PFSK-1 (cell line): Measurements from ENCODE around the gene C18orf63.

Experiments used
- FOXP2 ChIP-seq: optimal IDR thresholded peaks from 2 replicates; pipeline ENCODE3; 2011; ENCODE audit warnings: borderline replicate concordance, control low read depth, inconsistent platforms; ENCODE audit not compliant: insufficient read depth; ENCODE audit errors: extremely low read length, extremely low read depth
- POLR2AphosphoS5 ChIP-seq: IDR thresholded peaks from 2 replicates; pipeline ENCODE4 v1.6.1; 2012; ENCODE audit warnings: low read depth, mild to moderate bottlenecking, control low read depth, low read length, moderate library complexity
- SIN3A ChIP-seq: IDR thresholded peaks from 2 replicates; pipeline ENCODE4 v1.6.1; 2012; ENCODE audit warnings: mild to moderate bottlenecking, low read length, moderate library complexity, borderline replicate concordance; ENCODE audit not compliant: insufficient read depth
- TAF1 ChIP-seq: IDR thresholded peaks from 2 replicates; pipeline ENCODE4 v1.6.1; 2012; ENCODE audit warnings: low read length, control low read depth, borderline replicate concordance; ENCODE audit not compliant: insufficient read depth
- TF ChIP-seq, protein P1 (sequence below), 2 experiments: IDR thresholded peaks; 2 replicates each; pipeline versions ENCODE4 v1.6.1 to v1.8.0; 2011 to 2012; ENCODE audit warnings: low read depth in 2 of 2, low read length in 2 of 2, control low read depth in 1 of 2, inconsistent platforms in 1 of 2, mild to moderate bottlenecking in 1 of 2, moderate library complexity in 1 of 2; ENCODE audit not compliant: insufficient read depth in 1 of 2

Gene C18orf63

DNA sequence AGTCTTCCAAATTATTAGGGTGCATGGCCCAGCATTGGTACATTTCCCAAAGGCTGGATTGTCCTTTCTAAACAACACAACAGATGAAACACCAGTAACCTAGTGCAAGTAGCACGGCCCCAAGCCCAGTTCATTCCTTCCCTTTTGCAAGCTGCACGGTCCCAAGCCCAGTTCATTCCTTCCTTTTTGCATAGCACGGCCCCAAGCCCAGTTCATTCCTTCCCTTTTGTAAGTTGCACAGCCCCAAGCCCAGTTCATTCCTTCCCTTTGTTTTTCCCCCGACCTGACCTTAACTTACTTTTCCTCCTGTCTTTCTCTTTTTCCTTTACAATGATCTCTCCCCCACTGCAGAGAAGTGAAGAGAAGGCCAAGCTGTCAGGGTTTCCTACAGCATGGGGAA lies 60.9 kb downstream of the C18orf63 start:
- TF ChIP-seq SIN3A (no peak), TAF1 (no peak), FOXP2 (no peak), POLR2AphosphoS5 (no peak)
- TF ChIP-seq, protein P1, sequence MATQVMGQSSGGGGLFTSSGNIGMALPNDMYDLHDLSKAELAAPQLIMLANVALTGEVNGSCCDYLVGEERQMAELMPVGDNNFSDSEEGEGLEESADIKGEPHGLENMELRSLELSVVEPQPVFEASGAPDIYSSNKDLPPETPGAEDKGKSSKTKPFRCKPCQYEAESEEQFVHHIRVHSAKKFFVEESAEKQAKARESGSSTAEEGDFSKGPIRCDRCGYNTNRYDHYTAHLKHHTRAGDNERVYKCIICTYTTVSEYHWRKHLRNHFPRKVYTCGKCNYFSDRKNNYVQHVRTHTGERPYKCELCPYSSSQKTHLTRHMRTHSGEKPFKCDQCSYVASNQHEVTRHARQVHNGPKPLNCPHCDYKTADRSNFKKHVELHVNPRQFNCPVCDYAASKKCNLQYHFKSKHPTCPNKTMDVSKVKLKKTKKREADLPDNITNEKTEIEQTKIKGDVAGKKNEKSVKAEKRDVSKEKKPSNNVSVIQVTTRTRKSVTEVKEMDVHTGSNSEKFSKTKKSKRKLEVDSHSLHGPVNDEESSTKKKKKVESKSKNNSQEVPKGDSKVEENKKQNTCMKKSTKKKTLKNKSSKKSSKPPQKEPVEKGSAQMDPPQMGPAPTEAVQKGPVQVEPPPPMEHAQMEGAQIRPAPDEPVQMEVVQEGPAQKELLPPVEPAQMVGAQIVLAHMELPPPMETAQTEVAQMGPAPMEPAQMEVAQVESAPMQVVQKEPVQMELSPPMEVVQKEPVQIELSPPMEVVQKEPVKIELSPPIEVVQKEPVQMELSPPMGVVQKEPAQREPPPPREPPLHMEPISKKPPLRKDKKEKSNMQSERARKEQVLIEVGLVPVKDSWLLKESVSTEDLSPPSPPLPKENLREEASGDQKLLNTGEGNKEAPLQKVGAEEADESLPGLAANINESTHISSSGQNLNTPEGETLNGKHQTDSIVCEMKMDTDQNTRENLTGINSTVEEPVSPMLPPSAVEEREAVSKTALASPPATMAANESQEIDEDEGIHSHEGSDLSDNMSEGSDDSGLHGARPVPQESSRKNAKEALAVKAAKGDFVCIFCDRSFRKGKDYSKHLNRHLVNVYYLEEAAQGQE (IDR thresholded peaks at IDR 0.05; ENCODE audit: insufficient read depth in 1 of 2, low read depth in 2 of 2, low read length in 2 of 2) = no peak

DNA sequence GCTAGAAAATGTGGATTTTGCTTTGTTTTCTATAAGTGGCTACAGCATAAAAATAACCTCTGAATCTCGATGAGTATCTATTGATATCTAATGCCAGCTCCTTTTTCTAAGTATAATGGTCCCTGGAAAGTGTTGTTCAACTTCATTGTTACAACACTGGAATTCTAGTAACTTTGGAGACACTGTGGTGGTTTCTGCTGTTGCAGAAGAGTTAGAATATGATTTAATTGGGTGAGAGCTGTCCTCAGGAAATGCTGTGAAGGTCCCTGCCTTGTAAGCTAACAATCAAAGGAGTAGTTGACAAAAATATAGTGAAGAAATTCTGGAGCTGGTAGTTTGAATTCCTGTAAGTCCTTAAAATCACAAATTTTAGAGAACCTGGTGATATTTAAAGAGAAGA lies 62.1 kb downstream of the C18orf63 start:
- TF ChIP-seq TAF1 = no peak
- TF ChIP-seq POLR2AphosphoS5 = no peak
- TF ChIP-seq, protein P1 (IDR thresholded peaks at IDR 0.05; ENCODE audit: insufficient read depth in 1 of 2, low read depth in 2 of 2, low read length in 2 of 2) = no peak
- TF ChIP-seq SIN3A = no peak
- no peak for TF ChIP-seq FOXP2

GRCh38 chr18:74378179-74378682 lies 62.6 kb downstream of the C18orf63 start:
- TF ChIP-seq TAF1 = no peak
- TF ChIP-seq FOXP2 = no peak
- TF ChIP-seq, protein P1 (IDR thresholded peaks at IDR 0.05; ENCODE audit: insufficient read depth in 1 of 2, low read depth in 2 of 2, low read length in 2 of 2) = no peak
- TF ChIP-seq POLR2AphosphoS5 = no peak
- no peak for TF ChIP-seq SIN3A

- TF ChIP-seq TAF1 = no peak
- TF ChIP-seq POLR2AphosphoS5 = no peak
- no peak for TF ChIP-seq SIN3A
- no peak for TF ChIP-seq FOXP2
- TF ChIP-seq, protein P1 (IDR thresholded peaks at IDR 0.05; ENCODE audit: insufficient read depth in 1 of 2, low read depth in 2 of 2, low read length in 2 of 2) = no peak
Measured at GRCh38 chr18:74380916-74381315, 65.3 kb downstream of the C18orf63 start.

GRCh38 chr18:74381621-74382295 lies 66.1 kb downstream of the C18orf63 start:
- TF ChIP-seq TAF1 = no peak
- TF ChIP-seq, protein P1 (IDR thresholded peaks at IDR 0.05; ENCODE audit: insufficient read depth in 1 of 2, low read depth in 2 of 2, low read length in 2 of 2) = no peak
- no peak for TF ChIP-seq FOXP2
- no peak for TF ChIP-seq POLR2AphosphoS5
- TF ChIP-seq SIN3A = no peak
